H1 (cell line): ENCODE measurements around the gene LDHAL6A. TPM values are rescaled to one million over a fixed set of nuclear protein-coding genes. Genes with fewer than 3 reads are reported as not detected.

ENCODE experiments used
- CTCF ChIA-PET: fragments of 300-600 bp; sonication (Branson Sonifier 250); formaldehyde crosslinking; loops from one replicate; lab custom pipeline; 2021; ENCODE audit not compliant: partially characterized antibody; lab: Charles Lee
- POLR2A ChIA-PET: fragments of 300-600 bp; sonication (Branson Sonifier 250); formaldehyde crosslinking; loops from one replicate; lab custom pipeline; 2021; ENCODE audit warnings: inconsistent platforms; ENCODE audit not compliant: partially characterized antibody; lab: Charles Lee
- DNase-seq, 2 experiments: peaks; one replicate each; pipeline versions ENCODE4 v3.0.0 to v3.0.0-alpha.2; 2010 to 2022; ENCODE audit warnings: low spot score in 2 of 2, low read depth in 1 of 2, mixed read lengths in 1 of 2
- FAIRE-seq: peaks from 2 replicates; lab custom pipeline; 2011; peaks lifted over from hg19 to GRCh38; lab: Jason Lieb, UNC
- H2AFZ ChIP-seq: 2 replicates; pipeline ENCODE4 v1.8.1; 2012; ENCODE audit warnings: low read length, inconsistent platforms
- H2AK5ac ChIP-seq: 2 replicates; pipeline ENCODE4 v1.6.1; 2013; ENCODE audit warnings: low read depth, low read length
- H2BK120ac ChIP-seq: replicated peaks from 2 replicates; pipeline ENCODE3; 2013; ENCODE audit warnings: low read depth, low read length, inconsistent platforms
- H2BK12ac ChIP-seq: 2 replicates; pipeline ENCODE4 v1.6.1; 2013; ENCODE audit warnings: low read depth, low read length
- H2BK15ac ChIP-seq: 2 replicates; pipeline ENCODE4 v1.6.1; 2013; ENCODE audit warnings: low read length
- H2BK20ac ChIP-seq: 2 replicates; pipeline ENCODE4 v1.6.1; 2013; ENCODE audit warnings: low read length
- H2BK5ac ChIP-seq: 2 replicates; pipeline ENCODE4 v1.6.1; 2013; ENCODE audit warnings: low read depth, low read length
- H3K14ac ChIP-seq: 2 replicates; pipeline ENCODE4 v1.6.1; 2013; ENCODE audit warnings: inconsistent platforms; ENCODE audit not compliant: insufficient read length
- H3K18ac ChIP-seq: 2 replicates; pipeline ENCODE4 v1.6.1; 2013; ENCODE audit warnings: low read length; ENCODE audit errors: extremely low read depth
- H3K23ac ChIP-seq: 2 replicates; pipeline ENCODE4 v1.6.1; 2013; ENCODE audit warnings: inconsistent platforms; ENCODE audit not compliant: insufficient read length
- H3K23me2 ChIP-seq: 2 replicates; pipeline ENCODE4 v1.6.1; 2013; ENCODE audit warnings: low read depth, low read length
- H3K27ac ChIP-seq: 2 replicates; pipeline ENCODE4 v1.6.1; 2011; ENCODE audit warnings: low read depth, low read length, inconsistent platforms
- H3K27me3 ChIP-seq, 4 experiments: replicated peaks in 1 of 4; 1 replicate in 1 of 4; 2 replicates in 3 of 4; pipeline versions ENCODE4 v1.6.1 to v1.8.1; 2011 to 2013; ENCODE audit warnings: low read length in 3 of 4, mild to moderate bottlenecking in 3 of 4, inconsistent platforms in 2 of 4, mixed read lengths in 2 of 4, moderate library complexity in 1 of 4; ENCODE audit not compliant: control insufficient read depth in 3 of 4, insufficient read depth in 3 of 4; ENCODE audit errors: extremely low read depth in 1 of 4
- H3K36me3 ChIP-seq, 4 experiments: 2 replicates each; pipeline versions ENCODE4 v1.6.1 to v1.8.1; 2011 to 2013; ENCODE audit warnings: mild to moderate bottlenecking in 4 of 4, low read length in 3 of 4, moderate library complexity in 2 of 4, control low read depth in 1 of 4, inconsistent platforms in 1 of 4; ENCODE audit not compliant: insufficient read depth in 4 of 4, control insufficient read depth in 2 of 4
- H3K4ac ChIP-seq: replicated peaks from 2 replicates; pipeline ENCODE3; 2013; ENCODE audit warnings: low read length, low read depth, mixed read lengths, inconsistent platforms; ENCODE audit not compliant: insufficient read length
- H3K4me1 ChIP-seq, 4 experiments: replicated peaks in 1 of 4; 1 replicate in 1 of 4; 2 replicates in 3 of 4; pipeline versions ENCODE4 v1.6.1 to v1.8.1; 2011 to 2013; ENCODE audit warnings: low read length in 3 of 4, inconsistent platforms in 2 of 4, mixed read lengths in 1 of 4; ENCODE audit not compliant: insufficient read depth in 4 of 4, control insufficient read depth in 3 of 4
- H3K4me2 ChIP-seq, 2 experiments: 2 replicates each; pipeline versions ENCODE4 v1.6.1 to v1.8.1; 2011 to 2013; ENCODE audit warnings: low read depth in 2 of 2, low read length in 2 of 2, control low read depth in 1 of 2, inconsistent platforms in 1 of 2, mild to moderate bottlenecking in 1 of 2; ENCODE audit not compliant: insufficient read depth in 1 of 2
- H3K4me3 ChIP-seq, 4 experiments: fragments of 200-600, 300-600 bp in 1 of 4; sonication (generic), shearing (Covaris generic), sonication (Bioruptor Twin) in 1 of 4; 2 replicates each; pipeline versions ENCODE4 v1.5.1 to v1.8.1; 2011 to 2016; ENCODE audit warnings: low read length in 4 of 4, low read depth in 3 of 4, control low read depth in 2 of 4, inconsistent platforms in 2 of 4, mild to moderate bottlenecking in 2 of 4, mixed read lengths in 1 of 4, moderate library complexity in 1 of 4; ENCODE audit not compliant: insufficient read depth in 2 of 4; ENCODE audit errors: extremely low read depth in 1 of 4
- H3K56ac ChIP-seq: replicated peaks from 2 replicates; pipeline ENCODE3; 2013; ENCODE audit warnings: low read depth, mild to moderate bottlenecking, mixed read lengths, low read length, inconsistent platforms; ENCODE audit not compliant: insufficient read length
- H3K79me1 ChIP-seq: 2 replicates; pipeline ENCODE4 v1.6.1; 2013; ENCODE audit warnings: low read depth, low read length, control low read depth
- H3K79me2 ChIP-seq, 2 experiments: 2 replicates each; pipeline versions ENCODE4 v1.6.1 to v1.8.1; 2012 to 2013; ENCODE audit warnings: low read length in 2 of 2, mild to moderate bottlenecking in 2 of 2, inconsistent platforms in 1 of 2; ENCODE audit not compliant: insufficient read depth in 2 of 2, control insufficient read depth in 1 of 2
- H3K9ac ChIP-seq, 4 experiments: replicated peaks in 1 of 4; 1 replicate in 1 of 4; 2 replicates in 3 of 4; pipeline versions ENCODE4 v1.6.1 to v1.8.1; 2011 to 2013; ENCODE audit warnings: low read depth in 3 of 4, low read length in 3 of 4, control low read depth in 2 of 4, mild to moderate bottlenecking in 2 of 4, moderate library complexity in 2 of 4, inconsistent platforms in 1 of 4; ENCODE audit errors: extremely low read depth in 1 of 4
- H3K9me3 ChIP-seq, 2 experiments: 2 replicates each; pipeline versions ENCODE4 v1.6.1 to v1.8.1; 2012 to 2013; ENCODE audit warnings: mild to moderate bottlenecking in 2 of 2, moderate library complexity in 2 of 2, control low read depth in 1 of 2, inconsistent platforms in 1 of 2, low read depth in 1 of 2, low read length in 1 of 2, mixed read lengths in 1 of 2; ENCODE audit not compliant: insufficient read depth in 2 of 2
- H4K20me1 ChIP-seq, 2 experiments: replicated peaks in 1 of 2; 2 replicates each; pipeline versions ENCODE3 to v1.8.1; 2011 to 2013; ENCODE audit warnings: inconsistent platforms in 2 of 2, low read length in 2 of 2, mild to moderate bottlenecking in 1 of 2; ENCODE audit not compliant: insufficient read depth in 2 of 2, control insufficient read depth in 1 of 2
- H4K5ac ChIP-seq: 2 replicates; pipeline ENCODE4 v1.6.1; 2013; ENCODE audit warnings: low read length, low read depth, mixed read lengths, inconsistent platforms; ENCODE audit not compliant: insufficient read length
- H4K8ac ChIP-seq: 2 replicates; pipeline ENCODE4 v1.8.0; 2013; ENCODE audit warnings: mild to moderate bottlenecking, moderate library complexity, low read length, inconsistent platforms; ENCODE audit not compliant: insufficient read depth; ENCODE audit errors: extremely low read depth
- H4K91ac ChIP-seq: replicated peaks from 2 replicates; pipeline ENCODE3; 2013; ENCODE audit warnings: low read length, mixed read lengths, inconsistent platforms; ENCODE audit not compliant: insufficient read length
- YY1 ChIP-seq: IDR thresholded peaks from 2 replicates; pipeline ENCODE4 v1.6.1; 2011; ENCODE audit warnings: low read depth, mild to moderate bottlenecking, low read length
- WGBS, 2 experiments: shearing (Covaris generic) in 1 of 2; methylation state at CpG; one replicate each; pipeline versions ENCODE4 v1.1.6 to v1.1.7; 2013 to 2015; ENCODE audit warnings: low lambda C conversion rate in 2 of 2, mixed read lengths in 2 of 2, inconsistent platforms in 1 of 2, low coverage in 1 of 2, missing lambda C conversion rate in 1 of 2; ENCODE audit not compliant: insufficient replicate concordance in 2 of 2, insufficient coverage in 1 of 2, insufficient read length in 1 of 2; ENCODE audit errors: extremely low coverage in 1 of 2, missing lambda C conversion rate in 1 of 2; 5-methylcytosine and 5-hydroxymethylcytosine counted together
- polyA plus RNA-seq, 7 experiments: library from polyadenylated mRNA; depleted of rRNA in 3 of 7; stranded (reverse) in 5 of 7; unstranded in 2 of 7; fragments of >200 nt in 5 of 7; fragments of 200-250 nt in 2 of 7; gene quantifications; 1 replicate in 5 of 7; 2 replicates in 1 of 7; 4 replicates in 1 of 7; pipeline versions ENCODE4 v1.2.1 to v1.2.3, GENCODE V29; 2011 to 2013; ENCODE audit warnings: missing spikeins in 2 of 7, mixed read lengths in 2 of 7
- total RNA-seq: library from RNA; stranded (reverse); fragmentation: NEBNext Ultra II Directional; extraction: Animal tissue kit (Norgen Biotek cat#: 25700); gene quantifications from 2 replicates; pipeline ENCODE4 v1.2.1, GENCODE V29; 2021
- TF ChIP-seq, protein P1 (sequence below): IDR thresholded peaks from 2 replicates; pipeline ENCODE4 v1.6.1; 2012; ENCODE audit warnings: inconsistent platforms

Gene LDHAL6A
- total and polyA plus RNA-seq, 2 of the 8 experiments (the other 6 are each of a cell fraction or from before 2014, with no cell fraction given) = not detected

DNA sequence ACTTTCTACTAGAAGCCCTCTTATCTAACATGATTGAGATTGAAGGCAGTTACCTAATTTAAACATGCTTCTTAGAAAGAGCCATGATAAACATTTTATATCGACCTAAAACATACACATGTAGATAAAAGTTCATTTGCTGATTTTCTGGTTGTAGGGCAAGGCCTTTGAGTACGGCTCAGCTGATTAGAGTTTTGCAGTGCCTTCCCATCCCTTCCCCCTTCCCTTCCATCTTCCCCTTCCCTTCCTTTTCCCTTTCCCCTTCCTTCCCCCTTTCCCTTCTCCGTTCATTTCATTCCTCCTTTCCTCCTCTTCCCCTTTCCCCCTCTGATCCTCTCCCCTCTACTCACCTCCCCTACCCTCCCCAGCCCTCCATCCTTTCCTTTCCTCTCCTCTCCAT, 39.2 kb upstream of the LDHAL6A start:
- H3K27ac ChIP-seq = no peak overlapping the region
- no peak overlapping the region for H2BK5ac ChIP-seq
- peaks cover 3% of the 10 kb centered on the region; the same call in 1 of the 2 replicates for H3K23me2 ChIP-seq
- WGBS, 2 experiments = 76 to 100% methylated on average over 1 to 3 of the region's 3 CpGs
- peaks cover 0 to 3% (median 0%) of the 10 kb centered on the region in 4 experiments; a peak in 2 of 7 replicates for H3K4me1 ChIP-seq
- H2AK5ac ChIP-seq = no peak overlapping the region
- H3K56ac ChIP-seq = no peak overlapping the region
- H2BK120ac ChIP-seq = no peak overlapping the region
- no peak overlapping the region for H4K91ac ChIP-seq
- H3K4me3 ChIP-seq = no peak overlapping the region
- no peak overlapping the region for H3K4ac ChIP-seq
- no peak overlapping the region for H2BK12ac ChIP-seq
- H3K4me2 ChIP-seq = no peak overlapping the region
- no peaks in the 10 kb centered on the region for H3K79me2 ChIP-seq
- CTCF ChIA-PET = interaction anchor here (1.2 kb wide), 1 partner anchor 16 kb away, joined by 3 read pairs; no protein-coding TSS in a partner anchor
- no peak overlapping the region for H3K9ac ChIP-seq
- no peak for DNase-seq
- no peak overlapping the region for H2AFZ ChIP-seq
- H3K9me3 ChIP-seq = no peaks in the 10 kb centered on the region
- no peak overlapping the region for H2BK15ac ChIP-seq
- no peak overlapping the region for H3K18ac ChIP-seq
- H3K23ac ChIP-seq = no peak overlapping the region
- H3K36me3 ChIP-seq = no peaks in the 10 kb centered on the region
- no peak overlapping the region for H4K8ac ChIP-seq
- no peaks in the 10 kb centered on the region for H4K20me1 ChIP-seq
- H3K79me1 ChIP-seq = no peaks in the 10 kb centered on the region
- H2BK20ac ChIP-seq = no peak overlapping the region
- no peak for FAIRE-seq
- H3K27me3 ChIP-seq = peaks cover 0 to 9% (median 5%) of the 10 kb centered on the region in 4 experiments; a peak in 4 of 7 replicates
- TF ChIP-seq, protein P1, sequence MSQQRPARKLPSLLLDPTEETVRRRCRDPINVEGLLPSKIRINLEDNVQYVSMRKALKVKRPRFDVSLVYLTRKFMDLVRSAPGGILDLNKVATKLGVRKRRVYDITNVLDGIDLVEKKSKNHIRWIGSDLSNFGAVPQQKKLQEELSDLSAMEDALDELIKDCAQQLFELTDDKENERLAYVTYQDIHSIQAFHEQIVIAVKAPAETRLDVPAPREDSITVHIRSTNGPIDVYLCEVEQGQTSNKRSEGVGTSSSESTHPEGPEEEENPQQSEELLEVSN = no peak
- no peak for TF ChIP-seq YY1
- POLR2A ChIA-PET = no interaction called here
- H4K5ac ChIP-seq = no peak overlapping the region
- H3K14ac ChIP-seq = no peak overlapping the region
